Psoas muscle (tissue), 8 donors: Measurements from ENCODE around the gene MUC2. TPM values are rescaled to one million over a fixed set of nuclear protein-coding genes. Genes with fewer than 3 reads are reported as not detected.

Experiments used
- ATAC-seq, 4 donors: fragments of 200-7000 bp; cut with Tn5 transposase; one replicate each; pipeline ENCODE4 v1.9.1; 2020; ENCODE audit warnings: moderate library complexity in 3 of 4, mild to moderate bottlenecking in 2 of 4
- DNase-seq, 2 donors: peaks; one replicate each; pipeline ENCODE4 v3.0.0-alpha.2; 2020
- H3K27ac ChIP-seq: fragments of 200-600 bp; one replicate; pipeline ENCODE4 v1.8.0; 2022
- H3K27me3 ChIP-seq, 3 donors: fragments of 200-600 bp in 1 of 3; one replicate each; pipeline versions ENCODE4 v1.6.1 to v1.8.0; 2013 to 2022; ENCODE audit warnings: low read length in 2 of 3, mild to moderate bottlenecking in 2 of 3, moderate library complexity in 1 of 3; ENCODE audit not compliant: insufficient read depth in 3 of 3
- H3K36me3 ChIP-seq, 2 donors: fragments of 200-600 bp in 1 of 2; one replicate each; pipeline versions ENCODE4 v1.6.1 to v1.8.0; 2013 to 2022; ENCODE audit warnings: low read depth in 1 of 2, mild to moderate bottlenecking in 1 of 2, moderate library complexity in 1 of 2; ENCODE audit not compliant: insufficient read depth in 1 of 2
- H3K4me1 ChIP-seq: fragments of 200-600 bp; one replicate; pipeline ENCODE4 v1.8.0; 2022
- H3K4me3 ChIP-seq: fragments of 200-600 bp; one replicate; pipeline ENCODE4 v1.8.0; 2022; ENCODE audit warnings: mild to moderate bottlenecking
- H3K9me3 ChIP-seq: fragments of 200-600 bp; one replicate; pipeline ENCODE4 v1.8.0; 2022
- CTCF ChIP-seq: fragments of 200-600 bp; IDR thresholded peaks from one replicate; pipeline ENCODE4 v1.8.0; 2022; ENCODE audit warnings: antibody characterized with exemption
- WGBS, 3 donors: extraction: QIAGEN DNeasy Blood & Tissue Kit; methylation state at CpG; one replicate each; pipeline versions ENCODE4 v1.1.6 to v1.1.7; 2013; 5-methylcytosine and 5-hydroxymethylcytosine counted together
- intact Hi-C, 2 donors: fragments of 100-400 bp; cut with DNase I; formaldehyde crosslinking; loops; one replicate each; pipeline versions ENCODE4 v1.11.0 to v1.14.2; 2022
- polyA plus RNA-seq, 3 donors: library from polyadenylated mRNA; stranded (reverse); fragments of 200-250 nt; gene quantifications; one replicate each; pipeline ENCODE4 v1.2.3, GENCODE V29; 2013
- total RNA-seq, 4 donors: library from RNA; stranded (reverse); fragmentation: NEBNext Ultra II Directional in 2 of 4; extraction: Animal tissue kit (Norgen Biotek cat#: 25700) in 2 of 4; gene quantifications; one replicate each; pipeline versions ENCODE4 v1.2.1 to v1.2.4, GENCODE V29; 2021 to 2023
- donor health status: healthy with polysubstance abuse.
- donor health status: DM: no; HTN: no; CAD: no; lungs with moderate emphysema.
- donor health status: Bipolar disorder and iron deficiency.
- donor health status: healthy.
- donor health status: DM: yes; HTN: yes; CAD: no.
- donor health status: DM: no; HTN: no; CAD: no.
- donor health status: DM: no; HTN: no; CAD: no.
- donor health status: DM: yes; HTN: yes; CAD: no.

Gene MUC2
- total and polyA plus RNA-seq, 7 donors, result under 0.01 to 0.44 (median 0.02) TPM; not detected in 2

- Histone ChIP-seq H3K27ac (no peak overlapping the region), H3K36me3 (no peaks in the 10 kb centered on the region), H3K27me3 (peaks cover 0 to 4% (median 0%) of the 10 kb centered on the region in 3 donors), H3K4me3 (no peak overlapping the region), H3K4me1 (no peaks in the 10 kb centered on the region), H3K9me3 (no peaks in the 10 kb centered on the region)
- DNase-seq (peak; percentile 10 to 56), ATAC-seq (no peak)
- intact Hi-C loops, result no loop called here
- whole genome bisulfite sequencing, 3 donors, result 68 to 76% (median 70%) methylated on average over 44 to 49 of the region's 49 CpGs
- no peak for TF ChIP-seq CTCF
Observed at GRCh38 chr11:1084561-1085439, 10.1 kb downstream of the MUC2 start.

- Histone ChIP-seq H3K36me3 (no peaks in the 10 kb centered on the region), H3K4me3 (no peak overlapping the region), H3K27me3 (peaks cover 0 to 4% (median 0%) of the 10 kb centered on the region in 3 donors), H3K27ac (no peak overlapping the region), H3K9me3 (no peaks in the 10 kb centered on the region), H3K4me1 (no peaks in the 10 kb centered on the region)
- DNase-seq (peak; percentile 5 to 41), ATAC-seq (no peak)
- no peak for TF ChIP-seq CTCF
- intact Hi-C loops, result no loop called here
- WGBS, 3 donors, result 72 to 80% (median 76%) methylated on average over 21 to 26 of the region's 26 CpGs
Observed at GRCh38 chr11:1085440-1086170, 10.9 kb downstream of the MUC2 start.

- no peak for TF ChIP-seq CTCF
- no peaks in the 10 kb centered on the region for H3K36me3 ChIP-seq
- DNase-seq (peak; percentile 7 to 58), ATAC-seq (no peak)
- H3K9me3 ChIP-seq, result no peaks in the 10 kb centered on the region
- H3K27ac ChIP-seq, result no peak overlapping the region
- no peak overlapping the region for H3K4me3 ChIP-seq
- WGBS, 3 donors, result 82 to 89% (median 85%) methylated on average over 30 to 31 of the region's 31 CpGs
- intact Hi-C loops, result no loop called here
- peaks cover 0 to 4% (median 0%) of the 10 kb centered on the region in 3 donors for H3K27me3 ChIP-seq
- H3K4me1 ChIP-seq, result no peaks in the 10 kb centered on the region
Observed at GRCh38 chr11:1086171-1087102, 11.8 kb downstream of the MUC2 start.

- no peak for TF ChIP-seq CTCF
- H3K27me3 ChIP-seq, result peaks cover 0 to 4% (median 0%) of the 10 kb centered on the region in 3 donors
- no peaks in the 10 kb centered on the region for H3K9me3 ChIP-seq
- intact Hi-C loops, result no loop called here
- no peaks in the 10 kb centered on the region for H3K4me1 ChIP-seq
- no peak for DNase-seq
- 80 to 93% (median 86%) methylated on average over 17 of the region's 17 CpGs for WGBS, 3 donors
- no peak overlapping the region for H3K27ac ChIP-seq
- ATAC-seq, result no peak
- H3K4me3 ChIP-seq, result no peak overlapping the region
- no peaks in the 10 kb centered on the region for H3K36me3 ChIP-seq
Observed at GRCh38 chr11:1087279-1087960, 12.7 kb downstream of the MUC2 start.
